Measurements from ENCODE around the gene PAPPA. TPM values are rescaled to one million over a fixed set of nuclear protein-coding genes. Genes with fewer than 3 reads are reported as not detected.

Gene PAPPA
- polyA plus RNA-seq, 3 donors: 4.0 to 4.2 (median 4.1) TPM

GRCh38 chr9:116303886-116304538 lies 150.4 kb downstream of the PAPPA start:
- no peak for DNase-seq (ENCODE audit: low read depth in 3 of 3, low spot score in 2 of 3)

- DNase-seq (ENCODE audit: low read depth in 3 of 3, low spot score in 2 of 3): no peak
Measured at GRCh38 chr9:116304761-116305160, 151.2 kb downstream of the PAPPA start.

GRCh38 chr9:116308076-116308475 lies 154.5 kb downstream of the PAPPA start:
- DNase-seq (ENCODE audit: low read depth in 3 of 3, low spot score in 2 of 3): no peak

- DNase-seq (ENCODE audit: low read depth in 3 of 3, low spot score in 2 of 3): no peak
Measured at GRCh38 chr9:116309900-116310611, 156.5 kb downstream of the PAPPA start.

GRCh38 chr9:116312221-116312620 lies 158.6 kb downstream of the PAPPA start:
- DNase-seq (ENCODE audit: low read depth in 3 of 3, low spot score in 2 of 3): no peak

- DNase-seq (ENCODE audit: low read depth in 3 of 3, low spot score in 2 of 3): no peak
Measured at GRCh38 chr9:116313638-116314037, 160.0 kb downstream of the PAPPA start.

- DNase-seq (ENCODE audit: low read depth in 3 of 3, low spot score in 2 of 3): no peak
Measured at GRCh38 chr9:116316246-116316645, 162.7 kb downstream of the PAPPA start.

- no peak for DNase-seq (ENCODE audit: low read depth in 3 of 3, low spot score in 2 of 3)
Measured at GRCh38 chr9:116317503-116317902, 163.9 kb downstream of the PAPPA start.

GRCh38 chr9:116318468-116319374 lies 165.1 kb downstream of the PAPPA start:
- no peak for DNase-seq (ENCODE audit: low read depth in 3 of 3, low spot score in 2 of 3)

- DNase-seq (ENCODE audit: low read depth in 3 of 3, low spot score in 2 of 3): no peak
Measured at GRCh38 chr9:116319480-116319879, 165.9 kb downstream of the PAPPA start.

GRCh38 chr9:116320290-116320689 lies 166.7 kb downstream of the PAPPA start:
- DNase-seq (ENCODE audit: low read depth in 3 of 3, low spot score in 2 of 3): no peak

GRCh38 chr9:116322521-116322920 lies 168.9 kb downstream of the PAPPA start:
- no peak for DNase-seq (ENCODE audit: low read depth in 3 of 3, low spot score in 2 of 3)

- no peak for DNase-seq (ENCODE audit: low read depth in 3 of 3, low spot score in 2 of 3)
Measured at GRCh38 chr9:116323012-116323411, 169.4 kb downstream of the PAPPA start.

- DNase-seq (ENCODE audit: low read depth in 3 of 3, low spot score in 2 of 3): no peak
Measured at GRCh38 chr9:116323571-116323970, 170.0 kb downstream of the PAPPA start.

GRCh38 chr9:116325924-116326323 lies 172.3 kb downstream of the PAPPA start:
- DNase-seq (ENCODE audit: low read depth in 3 of 3, low spot score in 2 of 3): no peak

GRCh38 chr9:116327701-116328405 lies 174.3 kb downstream of the PAPPA start:
- DNase-seq (ENCODE audit: low read depth in 3 of 3, low spot score in 2 of 3): no peak

GRCh38 chr9:116329470-116329869 lies 175.9 kb downstream of the PAPPA start:
- no peak for DNase-seq (ENCODE audit: low read depth in 3 of 3, low spot score in 2 of 3)

GRCh38 chr9:116331241-116331640 lies 177.7 kb downstream of the PAPPA start:
- no peak for DNase-seq (ENCODE audit: low read depth in 3 of 3, low spot score in 2 of 3)

GRCh38 chr9:116332090-116332489 lies 178.5 kb downstream of the PAPPA start:
- no peak for DNase-seq (ENCODE audit: low read depth in 3 of 3, low spot score in 2 of 3)

- DNase-seq (ENCODE audit: low read depth in 3 of 3, low spot score in 2 of 3): no peak
Measured at GRCh38 chr9:116333254-116333653, 179.7 kb downstream of the PAPPA start.

Measured in right renal cortex interstitium (tissue), 3 donors.